Measurements from ENCODE around the gene KCNAB1.

KCNAB1 gene

GRCh38 chr3:156378871-156379270, 258.5 kb downstream of the KCNAB1 start:
- no peak for DNase-seq

GRCh38 chr3:156379327-156379726, 258.9 kb downstream of the KCNAB1 start:
- DNase-seq: no peak

GRCh38 chr3:156381253-156381652, 260.9 kb downstream of the KCNAB1 start:
- DNase-seq: no peak

- peak; percentile 3 for DNase-seq
Observed at GRCh38 chr3:156382458-156383346, 262.3 kb downstream of the KCNAB1 start.

- DNase-seq: no peak
Observed at GRCh38 chr3:156383441-156384025, 263.2 kb downstream of the KCNAB1 start.

GRCh38 chr3:156388497-156389448, 268.4 kb downstream of the KCNAB1 start:
- no peak for DNase-seq

GRCh38 chr3:156389449-156389950, 269.1 kb downstream of the KCNAB1 start:
- DNase-seq: no peak

GRCh38 chr3:156390846-156391245, 270.5 kb downstream of the KCNAB1 start:
- DNase-seq: no peak

GRCh38 chr3:156395961-156396710, 275.8 kb downstream of the KCNAB1 start:
- DNase-seq: no peak

GRCh38 chr3:156396851-156397250, 276.5 kb downstream of the KCNAB1 start:
- DNase-seq: no peak

- no peak for DNase-seq
Observed at GRCh38 chr3:156397534-156397933, 277.2 kb downstream of the KCNAB1 start.

- no peak for DNase-seq
Observed at GRCh38 chr3:156400062-156400461, 279.7 kb downstream of the KCNAB1 start.

GRCh38 chr3:156400735-156401134, 280.4 kb downstream of the KCNAB1 start:
- DNase-seq: no peak

- DNase-seq: no peak
Observed at GRCh38 chr3:156404217-156404616, 283.8 kb downstream of the KCNAB1 start.

- DNase-seq: no peak
Observed at GRCh38 chr3:156406393-156406792, 286.0 kb downstream of the KCNAB1 start.

- no peak for DNase-seq
Observed at GRCh38 chr3:156407617-156408225, 287.3 kb downstream of the KCNAB1 start.

- no peak for DNase-seq
Observed at GRCh38 chr3:156409694-156410093, 289.3 kb downstream of the KCNAB1 start.

- DNase-seq: no peak
Observed at GRCh38 chr3:156412600-156412999, 292.2 kb downstream of the KCNAB1 start.

- DNase-seq: no peak
Observed at GRCh38 chr3:156413293-156413892, 293.0 kb downstream of the KCNAB1 start.

- no peak for DNase-seq
Observed at GRCh38 chr3:156416846-156417558, 296.6 kb downstream of the KCNAB1 start.
